MM.1S (cell line): Measurements from ENCODE around the gene KRTAP4-11.

Experiments
- EZH2 ChIP-seq: fragments of 300-600 bp; sonication (generic); optimal IDR thresholded peaks from 2 replicates; pipeline ENCODE3; 2017; ENCODE audit warnings: low read depth, mild to moderate bottlenecking, antibody characterized with exemption, low read length, mixed read lengths
- EZH2phosphoT487 ChIP-seq: fragments of 300-600 bp; sonication (generic); IDR thresholded peaks from 2 replicates; pipeline ENCODE4 v1.6.1; 2018; ENCODE audit warnings: antibody characterized with exemption, low read length
- TF ChIP-seq, protein P1 (sequence below): fragments of 300-600 bp; sonication (generic); IDR thresholded peaks from 2 replicates; pipeline ENCODE4 v1.5.1; 2016; ENCODE audit warnings: antibody characterized with exemption, low read length, mixed read lengths

DNA sequence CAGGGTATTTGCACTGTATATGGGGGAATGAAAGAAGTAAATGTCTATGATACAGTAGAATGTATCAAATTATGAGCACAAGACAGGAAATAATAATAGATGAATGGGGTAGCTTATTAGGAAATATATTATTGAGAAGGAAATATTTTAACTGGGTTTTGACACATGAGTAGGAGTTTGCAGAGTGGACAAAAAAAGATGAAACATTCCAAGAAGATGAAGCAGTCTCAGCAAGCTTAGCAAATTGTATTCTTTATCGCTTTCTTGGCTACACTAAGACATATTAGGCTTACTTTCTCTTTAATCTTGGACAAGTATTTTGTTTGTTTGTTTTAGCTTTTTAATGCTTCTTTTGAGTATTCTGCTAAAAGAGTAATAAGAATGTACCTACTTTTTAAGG lies 14.3 kb downstream of the KRTAP4-11 start:
- no peak for TF ChIP-seq EZH2phosphoT487
- TF ChIP-seq, protein P1, sequence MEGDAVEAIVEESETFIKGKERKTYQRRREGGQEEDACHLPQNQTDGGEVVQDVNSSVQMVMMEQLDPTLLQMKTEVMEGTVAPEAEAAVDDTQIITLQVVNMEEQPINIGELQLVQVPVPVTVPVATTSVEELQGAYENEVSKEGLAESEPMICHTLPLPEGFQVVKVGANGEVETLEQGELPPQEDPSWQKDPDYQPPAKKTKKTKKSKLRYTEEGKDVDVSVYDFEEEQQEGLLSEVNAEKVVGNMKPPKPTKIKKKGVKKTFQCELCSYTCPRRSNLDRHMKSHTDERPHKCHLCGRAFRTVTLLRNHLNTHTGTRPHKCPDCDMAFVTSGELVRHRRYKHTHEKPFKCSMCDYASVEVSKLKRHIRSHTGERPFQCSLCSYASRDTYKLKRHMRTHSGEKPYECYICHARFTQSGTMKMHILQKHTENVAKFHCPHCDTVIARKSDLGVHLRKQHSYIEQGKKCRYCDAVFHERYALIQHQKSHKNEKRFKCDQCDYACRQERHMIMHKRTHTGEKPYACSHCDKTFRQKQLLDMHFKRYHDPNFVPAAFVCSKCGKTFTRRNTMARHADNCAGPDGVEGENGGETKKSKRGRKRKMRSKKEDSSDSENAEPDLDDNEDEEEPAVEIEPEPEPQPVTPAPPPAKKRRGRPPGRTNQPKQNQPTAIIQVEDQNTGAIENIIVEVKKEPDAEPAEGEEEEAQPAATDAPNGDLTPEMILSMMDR = no peak
- no peak for TF ChIP-seq EZH2
